ENCODE results near the gene BCL11B.

Gene BCL11B

GRCh38 chr14:99210333-99210732 lies 61.7 kb downstream of the BCL11B start:
- in situ Hi-C loops (cut with HindIII; ENCODE audit: low sequenced_read_pairs) = no loop called here
- no peak for TF ChIP-seq CTCF (IDR thresholded peaks at IDR 0.05; ENCODE audit: low read depth, low read length, missing control alignments)
- no peak for DNase-seq (ENCODE audit: low read depth)
- H3K4me3 ChIP-seq (ENCODE audit: low read depth, low read length) = no peak overlapping the region

- in situ Hi-C loops (cut with HindIII; ENCODE audit: low sequenced_read_pairs) = no loop called here
- TF ChIP-seq CTCF (IDR thresholded peaks at IDR 0.05; ENCODE audit: low read depth, low read length, missing control alignments) = no peak
- no peak overlapping the region for H3K4me3 ChIP-seq (ENCODE audit: low read depth, low read length)
- no peak for DNase-seq (ENCODE audit: low read depth)
These were observed 62.6 kb downstream of the BCL11B start for GRCh38 chr14:99209409-99209808.

- TF ChIP-seq CTCF (IDR thresholded peaks at IDR 0.05; ENCODE audit: low read depth, low read length, missing control alignments) = no peak
- DNase-seq (ENCODE audit: low read depth) = no peak
- in situ Hi-C loops (cut with HindIII; ENCODE audit: low sequenced_read_pairs) = no loop called here
- no peak overlapping the region for H3K4me3 ChIP-seq (ENCODE audit: low read depth, low read length)
These were observed 63.7 kb downstream of the BCL11B start for GRCh38 chr14:99208318-99208717.

GRCh38 chr14:99207456-99207855 lies 64.5 kb downstream of the BCL11B start:
- in situ Hi-C loops (cut with HindIII; ENCODE audit: low sequenced_read_pairs) = no loop called here
- TF ChIP-seq CTCF (IDR thresholded peaks at IDR 0.05; ENCODE audit: low read depth, low read length, missing control alignments) = no peak
- DNase-seq (ENCODE audit: low read depth) = no peak
- no peak overlapping the region for H3K4me3 ChIP-seq (ENCODE audit: low read depth, low read length)

DNA sequence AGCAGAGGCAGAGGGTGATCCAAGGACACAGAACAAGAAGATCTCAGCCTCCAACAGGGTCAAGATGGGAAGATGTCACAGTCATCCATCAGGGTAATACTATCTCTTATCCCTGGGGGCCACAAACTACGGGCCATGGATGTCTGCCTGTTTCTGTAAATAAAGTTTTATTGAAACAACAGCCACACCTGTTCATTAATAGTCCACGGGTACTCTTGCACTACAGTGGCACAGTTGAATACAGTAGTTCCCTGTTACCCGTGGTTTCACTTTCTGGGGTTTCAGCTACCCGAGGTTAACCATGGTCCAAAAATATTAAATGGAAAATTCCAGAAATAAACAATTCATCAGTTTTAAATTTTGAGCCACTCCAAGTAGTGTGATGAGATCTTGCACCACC lies 65.9 kb downstream of the BCL11B start:
- no peak for DNase-seq (ENCODE audit: low read depth)
- H3K4me3 ChIP-seq (ENCODE audit: low read depth, low read length) = no peak overlapping the region
- in situ Hi-C loops (cut with HindIII; ENCODE audit: low sequenced_read_pairs) = no loop called here
- no peak for TF ChIP-seq CTCF (IDR thresholded peaks at IDR 0.05; ENCODE audit: low read depth, low read length, missing control alignments)

DNA sequence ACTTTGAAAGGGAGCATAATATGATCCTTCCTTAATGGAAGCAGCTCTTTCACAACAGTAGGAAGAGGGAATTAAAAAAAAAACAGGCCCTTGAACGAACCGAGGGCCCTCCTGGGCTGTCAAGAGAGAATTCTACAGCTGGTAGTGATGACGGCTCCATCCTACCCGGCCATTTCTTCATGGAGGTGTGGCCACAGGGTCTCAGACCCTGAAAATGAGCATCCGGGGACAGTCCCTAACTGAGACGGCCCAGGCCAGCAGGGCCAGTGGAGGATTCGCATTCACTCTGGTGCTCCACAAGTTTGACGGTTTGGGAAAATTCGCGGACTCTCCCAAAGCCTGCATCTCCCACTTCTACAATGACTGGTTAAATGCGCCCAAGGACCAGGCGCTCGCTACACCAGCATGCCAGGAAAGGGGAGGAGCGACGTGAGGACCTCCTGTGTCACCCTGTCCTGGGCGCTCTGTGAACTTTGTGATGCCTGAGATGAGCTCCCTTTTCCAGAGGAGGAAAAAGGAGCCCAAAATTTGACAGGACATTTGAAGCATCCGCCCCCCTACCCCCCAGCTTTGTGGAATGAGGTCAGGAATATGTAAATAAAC lies 66.8 kb downstream of the BCL11B start:
- no peak overlapping the region for H3K4me3 ChIP-seq (ENCODE audit: low read depth, low read length)
- DNase-seq (ENCODE audit: low read depth) = no peak
- no peak for TF ChIP-seq CTCF (IDR thresholded peaks at IDR 0.05; ENCODE audit: low read depth, low read length, missing control alignments)
- in situ Hi-C loops (cut with HindIII; ENCODE audit: low sequenced_read_pairs) = no loop called here
